T-cell (primary cell): ENCODE data around the gene DYNLT2. TPM values are rescaled to one million over a fixed set of nuclear protein-coding genes. Genes with fewer than 3 reads are reported as not detected.

Source experiments
- ATAC-seq, 4 experiments: fragments of 200-7000 bp in 3 of 4; fragments of 150-1000 bp in 1 of 4; cut with Tn5 transposase; replicated peaks in 1 of 4; 1 replicate in 3 of 4; 2 replicates in 1 of 4; pipeline ENCODE4 v1.10.0; 2021; ENCODE audit warnings: moderate library complexity in 3 of 4, mild to moderate bottlenecking in 2 of 4, moderate number of reproducible peaks in 1 of 4
- CTCF ChIA-PET, 2 donors: fragments of 300-600 bp; sonication (Branson Sonifier 250); formaldehyde crosslinking; loops; one replicate each; lab custom pipeline; 2022; ENCODE audit warnings: antibody characterized with exemption in 2 of 2; lab: Charles Lee
- POLR2A ChIA-PET, 2 donors: fragments of 300-600 bp; sonication (Branson Sonifier 250); formaldehyde crosslinking; loops; one replicate each; lab custom pipeline; 2022; ENCODE audit warnings: antibody characterized with exemption in 2 of 2; lab: Charles Lee
- DNase-seq, 35 experiments: peaks; one replicate each; pipeline versions ENCODE4 v3.0.0 to v3.0.0-alpha.2; 2013 to 2023
- H3K27ac ChIP-seq: one replicate; pipeline ENCODE4 v1.5.1; 2013; ENCODE audit warnings: low read length
- H3K27me3 ChIP-seq, 2 experiments: replicated peaks in 1 of 2; 1 replicate in 1 of 2; 2 replicates in 1 of 2; pipeline versions ENCODE4 v1.6.1 to v1.7.0; 2013; ENCODE audit warnings: low read length in 1 of 2, mixed read lengths in 1 of 2; ENCODE audit not compliant: control insufficient read depth in 2 of 2, insufficient read depth in 2 of 2; ENCODE audit errors: extremely low read depth in 1 of 2
- H3K36me3 ChIP-seq, 2 donors: 1 replicate in 1 of 2; 2 replicates in 1 of 2; pipeline versions ENCODE4 v1.6.1 to v1.7.0; 2013; ENCODE audit warnings: low read length in 1 of 2; ENCODE audit not compliant: control insufficient read depth in 2 of 2, insufficient read depth in 1 of 2; ENCODE audit errors: extremely low read depth in 1 of 2
- H3K4me1 ChIP-seq, 2 experiments: 1 replicate in 1 of 2; 2 replicates in 1 of 2; pipeline versions ENCODE4 v1.6.1 to v1.7.0; 2013; ENCODE audit warnings: low read length in 2 of 2, mixed read lengths in 1 of 2; ENCODE audit not compliant: insufficient read depth in 2 of 2, control insufficient read depth in 1 of 2; ENCODE audit errors: extremely low read depth in 1 of 2
- H3K4me3 ChIP-seq, 2 donors: 1 replicate in 1 of 2; 2 replicates in 1 of 2; pipeline versions ENCODE4 v1.5.1 to v1.7.0; 2013; ENCODE audit warnings: mild to moderate bottlenecking in 2 of 2, low read length in 1 of 2, moderate library complexity in 1 of 2; ENCODE audit not compliant: control insufficient read depth in 1 of 2; ENCODE audit errors: extremely low read depth in 1 of 2
- H3K9me3 ChIP-seq: 2 replicates; pipeline ENCODE4 v1.7.0; 2013
- H3K27ac Mint-ChIP-seq, 2 donors: one replicate each; pipeline ENCODE4 v1.8.0; 2020 to 2021; ENCODE audit warnings: mild to moderate bottlenecking in 2 of 2, mixed read lengths in 2 of 2
- H3K27me3 Mint-ChIP-seq, 2 donors: one replicate each; pipeline ENCODE4 v1.8.0; 2021 to 2022; ENCODE audit warnings: mixed read lengths in 2 of 2
- H3K36me3 Mint-ChIP-seq: one replicate; pipeline ENCODE4 v1.8.0; 2021; ENCODE audit warnings: mixed read lengths
- H3K4me1 Mint-ChIP-seq, 3 donors: one replicate each; pipeline ENCODE4 v1.8.0; 2020 to 2022; ENCODE audit warnings: mixed read lengths in 3 of 3, mild to moderate bottlenecking in 1 of 3
- H3K4me3 Mint-ChIP-seq, 3 donors: one replicate each; pipeline ENCODE4 v1.8.0; 2020 to 2022; ENCODE audit warnings: mild to moderate bottlenecking in 3 of 3, mixed read lengths in 3 of 3, moderate library complexity in 3 of 3
- H3K9me3 Mint-ChIP-seq, 3 donors: one replicate each; pipeline ENCODE4 v1.8.0; 2020 to 2022; ENCODE audit warnings: mixed read lengths in 3 of 3
- WGBS: methylation state at CpG from one replicate; pipeline ENCODE4 v1.1.5; 2013; ENCODE audit warnings: missing lambda C conversion rate; ENCODE audit not compliant: insufficient coverage; 5-methylcytosine and 5-hydroxymethylcytosine counted together
- total RNA-seq, 35 experiments: library from RNA in 6 of 35; stranded (reverse) in 6 of 35; fragments of 120-200 nt in 1 of 35; gene quantifications; one replicate each; pipeline versions ENCODE4 v1.2.1 to v1.2.4 and lab custom pipeline; 2013 to 2026

The DYNLT2 gene
- total RNA-seq, 5 donors from 2014 or later (not counting 1 experiment from before 2014, with no cell fraction given) = 1.9 to 3.9 (median 2.7) TPM

DNA sequence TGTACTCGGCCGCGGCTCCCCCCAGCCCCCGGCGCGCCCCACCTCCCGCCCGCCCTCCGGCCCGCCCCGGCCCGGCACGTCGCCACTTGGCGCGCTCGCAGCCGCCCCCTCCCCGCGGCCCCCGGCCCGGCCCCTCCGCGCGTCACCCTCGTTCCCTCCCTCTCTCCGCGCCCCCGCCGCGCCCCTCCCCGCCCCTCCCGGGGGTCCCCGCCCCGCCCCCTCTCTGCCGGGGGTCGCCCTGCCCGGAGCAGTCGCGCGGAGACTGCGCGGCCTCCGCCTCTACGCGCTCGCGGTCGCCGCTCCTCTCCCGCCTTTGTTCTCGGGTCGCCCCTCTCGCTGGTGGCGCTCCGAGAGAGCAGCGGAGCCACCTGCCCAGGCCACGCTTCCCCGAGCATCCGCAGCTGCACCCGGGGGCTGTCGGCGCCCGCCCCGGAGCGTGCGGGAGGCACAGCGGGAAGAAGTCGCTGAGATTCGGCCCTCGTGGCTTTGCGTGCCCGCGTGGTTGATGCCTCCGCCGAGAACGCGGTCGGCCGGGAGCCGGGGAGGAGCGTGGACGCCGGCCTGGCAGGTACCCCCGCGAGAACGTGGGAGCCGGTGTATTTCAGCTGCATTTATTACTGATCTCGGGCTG is 26.8 kb downstream of the DYNLT2 start, which contains the start of gene PHF10:
Gene PHF10, minus strand, starts transcription at position 7 of the 631 bp plus-strand sequence. CDS start 569 bp downstream, outside the sequence.
- under 1% methylated on average over 56 of the region's 89 CpGs for WGBS
- peaks cover 37 to 42% (median 40%) of the 10 kb centered on the region in 3 donors for H3K4me1 Mint-ChIP-seq
- Histone ChIP-seq H3K27me3 (no peaks in the 10 kb centered on the region), H3K4me1 (peaks cover 5 to 17% of the 10 kb centered on the region in 2 experiments), H3K36me3 (no peaks in the 10 kb centered on the region), H3K9me3 (no peaks in the 10 kb centered on the region), H3K4me3 (peak within 1 kb of the TSS; percentile 83 to 94), H3K27ac (peak within 1 kb of the TSS; percentile 86)
- H3K27ac Mint-ChIP-seq = peak within 1 kb of the TSS; percentile 95 to 96
- peak within 1 kb of the TSS; percentile 93 to 96 (median 93) for H3K4me3 Mint-ChIP-seq
- ATAC-seq (peak; percentile 62 to 67 (median 64)), DNase-seq (peak; percentile 22 to 73 (median 57))
- H3K9me3 Mint-ChIP-seq = no peaks in the 10 kb centered on the region
- CTCF ChIA-PET = interaction anchor here in 1 of 2 donors (0.7 kb wide), 1 partner anchor 26 kb away, joined by 3 read pairs; no protein-coding TSS in a partner anchor
- H3K27me3 Mint-ChIP-seq = no peaks in the 10 kb centered on the region
- peaks cover 5% of the 10 kb centered on the region for H3K36me3 Mint-ChIP-seq
- POLR2A ChIA-PET = no interaction called here

DNA sequence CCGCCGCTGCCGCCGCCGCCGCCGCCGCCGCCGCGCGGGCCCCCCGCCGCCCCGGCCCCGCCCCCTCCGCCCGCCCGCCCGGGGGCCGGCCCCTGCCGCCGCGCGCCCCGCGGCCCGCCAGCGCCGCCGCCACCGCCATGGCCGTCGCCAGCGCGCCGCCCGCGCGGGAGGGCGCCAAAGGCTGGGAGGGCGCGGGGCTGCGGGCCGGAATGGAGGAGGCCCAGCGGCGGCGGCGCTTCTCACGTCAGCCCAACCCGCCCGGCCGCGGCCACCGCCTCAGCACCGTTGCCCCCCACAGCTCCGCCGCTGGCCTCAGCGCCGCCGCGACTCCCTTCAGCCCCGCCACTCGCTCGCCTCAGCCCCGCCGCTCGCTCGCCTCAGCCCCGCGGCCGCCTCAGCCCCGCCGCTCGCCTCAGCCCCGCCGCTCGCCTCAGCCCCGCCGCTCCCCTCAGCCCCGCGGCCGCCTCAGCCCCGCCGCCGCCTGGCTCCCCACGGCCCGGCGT is 27.3 kb downstream of the DYNLT2 start:
- no peaks in the 10 kb centered on the region for H3K9me3 ChIP-seq
- ATAC-seq = peak; percentile 50 to 66 (median 54)
- no peak overlapping the region for H3K4me3 ChIP-seq
- H3K27me3 ChIP-seq = no peaks in the 10 kb centered on the region
- Mint-ChIP-seq H3K27me3 (no peaks in the 10 kb centered on the region), H3K27ac (no peak overlapping the region), H3K9me3 (no peaks in the 10 kb centered on the region), H3K4me3 (peak overlapping the region; percentile 64 to 79 (median 69)), H3K4me1 (peaks cover 43 to 47% (median 45%) of the 10 kb centered on the region in 3 donors), H3K36me3 (peaks cover 5% of the 10 kb centered on the region)
- CTCF ChIA-PET = interaction anchor here in 1 of 2 donors (1.4 kb wide), 1 partner anchor 22 kb away, joined by 4 read pairs; the partner anchor contains the start of genes C6orf120 and WDR27
- under 1% methylated on average over 57 of the region's 89 CpGs for WGBS
- POLR2A ChIA-PET = interaction anchor here in 1 of 2 donors (0.5 to 0.6 kb wide), 2 partner anchors 17 to 21 kb away, joined by 3 to 4 read pairs; no protein-coding TSS in a partner anchor
- H3K4me1 ChIP-seq = peaks cover 5 to 17% of the 10 kb centered on the region in 2 experiments
- peak in 29 of 35 experiments; percentile 4 to 75 (median 22) for DNase-seq
- no peak overlapping the region for H3K27ac ChIP-seq
- no peaks in the 10 kb centered on the region for H3K36me3 ChIP-seq

DNA sequence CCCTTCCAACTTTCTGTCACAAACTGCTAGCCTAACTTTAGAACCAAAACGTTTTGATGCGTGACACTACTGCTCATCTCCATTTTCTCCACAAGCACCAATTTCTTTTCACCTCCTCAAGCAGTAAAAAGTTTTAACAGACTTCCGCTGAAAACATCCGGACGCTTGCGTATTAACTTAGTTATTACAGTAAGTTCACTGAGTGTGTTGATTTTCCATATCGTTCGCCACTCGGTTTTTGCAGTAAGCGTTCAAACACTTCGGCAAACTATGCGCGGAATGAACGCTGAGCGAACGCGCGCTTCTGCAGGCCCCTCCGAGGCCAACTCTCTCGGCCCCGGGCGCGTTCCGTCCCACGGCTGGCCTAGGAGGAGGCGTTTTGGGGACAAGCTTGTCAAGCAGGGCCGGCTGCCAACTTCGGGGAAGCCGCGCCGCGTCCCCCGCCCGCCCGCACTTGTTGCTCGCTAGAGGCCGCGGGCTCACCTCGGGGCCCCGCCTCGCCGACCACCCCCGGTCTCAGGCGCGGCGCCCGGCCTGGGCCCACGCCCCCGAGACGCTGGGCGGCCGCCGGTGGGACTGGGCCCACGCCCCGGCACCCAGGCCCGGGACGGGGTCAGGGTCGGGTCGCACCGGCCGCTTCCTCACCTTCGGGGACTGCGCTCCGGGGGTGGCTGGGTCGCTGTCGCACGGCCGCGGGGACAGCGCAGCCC is 28.0 kb downstream of the DYNLT2 start:
- H3K27me3 ChIP-seq = no peaks in the 10 kb centered on the region
- no peaks in the 10 kb centered on the region for H3K36me3 ChIP-seq
- DNase-seq = peak; percentile 42 to 78 (median 62)
- no peaks in the 10 kb centered on the region for H3K9me3 Mint-ChIP-seq
- H3K4me3 Mint-ChIP-seq = peak overlapping the region; percentile 93 to 96 (median 93)
- POLR2A ChIA-PET = interaction anchor here (0.5 to 2.2 kb wide), 5 partner anchors 18 to 510 kb away, joined by 3 to 22 read pairs (median 4); partner anchors contain the start of genes C6orf120 (in 1 of the 2) and WDR27 (in 1 of the 2)
- H3K36me3 Mint-ChIP-seq = peaks cover 5% of the 10 kb centered on the region
- H3K4me1 ChIP-seq = peaks cover 5 to 19% of the 10 kb centered on the region in 2 experiments
- WGBS = under 1% methylated on average over 66 of the region's 70 CpGs
- CTCF ChIA-PET = interaction anchor here in 1 of 2 donors (0.7 to 1.4 kb wide), 2 partner anchors 7 to 21 kb away, joined by 3 to 4 read pairs; partner anchors contain the start of genes C6orf120 and WDR27
- H3K4me3 ChIP-seq = peak overlapping the region; percentile 83 to 94
- ATAC-seq = peak; percentile 37 to 42 (median 40)
- no peaks in the 10 kb centered on the region for H3K27me3 Mint-ChIP-seq
- H3K4me1 Mint-ChIP-seq = peaks cover 46 to 50% (median 49%) of the 10 kb centered on the region in 3 donors
- H3K27ac ChIP-seq = peak overlapping the region; percentile 86
- H3K27ac Mint-ChIP-seq = peak overlapping the region; percentile 95 to 96
- H3K9me3 ChIP-seq = no peaks in the 10 kb centered on the region

DNA sequence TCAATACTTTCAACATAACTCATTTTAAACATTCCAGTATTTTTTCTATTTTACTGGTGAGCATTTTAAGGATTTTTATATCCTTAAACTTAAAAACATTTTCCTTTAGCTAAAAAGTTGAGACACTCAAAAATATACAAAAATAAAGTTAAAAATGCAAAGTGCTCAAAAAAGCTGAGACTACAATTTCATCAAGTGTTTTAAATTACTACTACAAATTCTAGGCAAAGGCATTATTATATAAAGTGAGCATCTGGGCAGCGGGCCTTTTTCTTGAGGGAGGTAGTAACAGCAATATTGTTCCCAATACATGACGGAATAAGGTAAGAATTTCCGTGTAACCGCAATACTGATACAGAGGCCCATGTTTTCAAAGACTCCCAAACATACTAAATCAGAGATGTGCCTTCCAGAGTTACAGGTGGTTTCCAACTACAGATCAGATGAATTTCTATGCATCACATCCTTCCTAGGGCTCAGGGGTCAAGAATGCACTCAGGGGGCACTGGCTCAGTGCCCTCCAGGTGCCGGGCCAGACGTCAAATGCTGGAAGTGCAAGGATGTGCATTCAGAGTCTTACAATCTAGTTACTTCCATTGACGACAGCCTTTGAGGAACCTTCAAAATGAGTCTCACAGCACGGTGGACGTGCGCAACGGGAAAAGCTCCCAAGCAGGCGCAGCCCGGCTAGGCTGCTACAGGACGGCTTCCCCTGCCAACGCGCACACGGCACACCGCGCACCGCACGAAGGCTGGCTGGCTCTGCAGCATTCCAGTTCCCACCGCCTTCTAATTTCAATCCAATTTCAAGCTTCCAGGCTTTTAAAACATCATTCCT is 28.8 kb downstream of the DYNLT2 start:
- Mint-ChIP-seq H3K4me3 (peak overlapping the region; percentile 93 to 96 (median 93)), H3K9me3 (no peaks in the 10 kb centered on the region), H3K27ac (peak overlapping the region; percentile 95 to 96), H3K4me1 (peaks cover 51 to 58% (median 52%) of the 10 kb centered on the region in 3 donors), H3K36me3 (peaks cover 5% of the 10 kb centered on the region), H3K27me3 (no peaks in the 10 kb centered on the region)
- H3K4me3 ChIP-seq = peak overlapping the region; percentile 83 to 94
- peaks cover 0 to 2% of the 10 kb centered on the region in 2 donors for H3K36me3 ChIP-seq
- WGBS = 1% methylated on average over 19 of the region's 22 CpGs
- H3K9me3 ChIP-seq = no peaks in the 10 kb centered on the region
- H3K4me1 ChIP-seq = peaks cover 5 to 21% of the 10 kb centered on the region in 2 experiments
- ATAC-seq (peak; percentile 21 to 50 (median 32)), DNase-seq (peak; percentile 11 to 68 (median 43))
- H3K27me3 ChIP-seq = no peaks in the 10 kb centered on the region
- ChIA-PET CTCF (interaction anchor here (0.7 to 1.7 kb wide), 9 partner anchors 8 to 509 kb away, joined by 3 to 5 read pairs (median 4); partner anchors contain the start of genes C6orf120 (in 1 of the 2) and WDR27 (in 1 of the 2)), POLR2A (interaction anchor here (0.6 to 2.2 kb wide), 9 partner anchors 8 to 509 kb away, joined by 3 to 22 read pairs (median 4); partner anchors contain the start of genes C6orf120 (in 1 of the 2) and WDR27 (in 1 of the 2))
- H3K27ac ChIP-seq = peak overlapping the region; percentile 86

DNA sequence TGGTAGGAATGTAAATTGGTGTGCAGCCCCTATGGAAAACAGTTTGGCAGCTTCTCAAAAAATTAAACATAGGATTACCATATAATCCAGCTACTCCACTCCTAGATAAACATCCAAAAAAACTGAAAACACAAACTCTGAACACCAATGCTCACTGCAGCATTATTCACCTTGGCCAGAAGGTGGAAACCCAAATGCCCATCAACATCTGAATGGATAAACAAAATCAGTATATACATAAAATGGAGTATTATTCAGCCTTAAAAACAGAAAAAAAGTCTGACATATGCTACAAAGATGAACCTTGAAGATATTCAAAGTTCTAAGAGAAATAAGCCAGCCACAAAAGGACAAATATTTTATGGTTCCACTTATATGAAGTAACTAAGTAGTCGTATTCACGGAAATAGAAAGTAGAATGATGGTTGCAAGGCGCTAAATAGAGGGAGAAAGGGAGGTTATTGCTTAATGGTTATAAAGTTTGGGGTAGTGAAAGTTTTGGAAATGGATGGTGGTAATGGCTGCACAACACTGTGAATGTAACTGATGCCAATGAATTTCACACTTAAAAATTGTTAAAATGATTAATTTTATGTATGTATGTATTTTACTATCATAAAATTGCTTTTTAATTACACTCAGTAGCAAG is 31.0 kb downstream of the DYNLT2 start:
- peak overlapping the region; percentile 21 to 82 for H3K27ac Mint-ChIP-seq
- H3K4me3 Mint-ChIP-seq = peak overlapping the region in 2 of 3 donors; percentile 3 to 11
- Histone ChIP-seq H3K4me1 (peaks cover 5 to 20% of the 10 kb centered on the region in 2 experiments), H3K4me3 (no peak overlapping the region), H3K27me3 (no peaks in the 10 kb centered on the region), H3K27ac (peak overlapping the region; percentile 26), H3K36me3 (peaks cover 0 to 16% of the 10 kb centered on the region in 2 donors), H3K9me3 (no peaks in the 10 kb centered on the region)
- POLR2A ChIA-PET = no interaction called here
- H3K9me3 Mint-ChIP-seq = no peaks in the 10 kb centered on the region
- DNase-seq = no peak
- ATAC-seq = no peak
- H3K4me1 Mint-ChIP-seq = peaks cover 47 to 58% (median 54%) of the 10 kb centered on the region in 3 donors
- no peaks in the 10 kb centered on the region for H3K27me3 Mint-ChIP-seq
- 100% methylated on average over 3 of the region's 3 CpGs for WGBS
- peaks cover 22% of the 10 kb centered on the region for H3K36me3 Mint-ChIP-seq
- CTCF ChIA-PET = interaction anchor here in 1 of 2 donors (0.7 to 1.2 kb wide), 2 partner anchors 10 to 14 kb away, joined by 5 to 6 read pairs; no protein-coding TSS in a partner anchor
